SK-N-SH treated with all-trans-retinoic acid at 6 μM for 48 hours (cell line): ENCODE results near the gene MSRB3.

Experiments
- ATAC-seq: fragments of 200-7000 bp; cut with Tn5 transposase; 3 replicates; pipeline ENCODE4 v1.9.1; 2020; ENCODE audit warnings: mild to moderate bottlenecking, moderate library complexity
- BACH2 ChIP-seq: fragments of 250-450 bp; sonication (Bioruptor Pico); IDR thresholded peaks from 2 replicates; pipeline ENCODE4 v1.9.0; 2021; ENCODE audit warnings: mild to moderate bottlenecking, borderline replicate concordance
- CREB5 ChIP-seq: fragments of 250-450 bp; sonication (Bioruptor Pico); IDR thresholded peaks from 2 replicates; pipeline ENCODE4 v1.5.1; 2020; ENCODE audit warnings: low read depth, mild to moderate bottlenecking, moderate library complexity
- CSDC2 ChIP-seq: fragments of 250-450 bp; sonication (Bioruptor Pico); IDR thresholded peaks from 2 replicates; pipeline ENCODE4 v1.5.0; 2020; ENCODE audit warnings: mild to moderate bottlenecking, moderate library complexity
- CSRNP3 ChIP-seq: fragments of 250-450 bp; sonication (Bioruptor Pico); IDR thresholded peaks from 2 replicates; pipeline ENCODE4 v1.5.1; 2021; ENCODE audit warnings: mild to moderate bottlenecking, moderate library complexity
- ESRRG ChIP-seq: fragments of 250-450 bp; sonication (Bioruptor Pico); IDR thresholded peaks from 2 replicates; pipeline ENCODE4 v1.6.1; 2021; ENCODE audit warnings: mild to moderate bottlenecking
- ISL1 ChIP-seq: fragments of 250-450 bp; sonication (Bioruptor Pico); IDR thresholded peaks from 2 replicates; pipeline ENCODE4 v2.1.2; 2022; ENCODE audit warnings: mild to moderate bottlenecking, moderate library complexity
- OSR1 ChIP-seq: fragments of 250-450 bp; sonication (Bioruptor Pico); IDR thresholded peaks from 2 replicates; pipeline ENCODE4 v1.8.0; 2022; ENCODE audit warnings: moderate library complexity, mild to moderate bottlenecking, inconsistent platforms
- POU6F1 ChIP-seq: fragments of 250-450 bp; sonication (Bioruptor Pico); IDR thresholded peaks from 2 replicates; pipeline ENCODE4 v1.8.0; 2021; ENCODE audit warnings: low read depth, mild to moderate bottlenecking, moderate library complexity, borderline replicate concordance
- PPARA ChIP-seq: fragments of 250-450 bp; sonication (Bioruptor Pico); IDR thresholded peaks from 2 replicates; pipeline ENCODE4 v1.5.0; 2020; ENCODE audit warnings: mild to moderate bottlenecking, borderline replicate concordance
- RARB ChIP-seq: fragments of 250-450 bp; sonication (Bioruptor Pico); IDR thresholded peaks from 2 replicates; pipeline ENCODE4 v1.8.0; 2021; ENCODE audit warnings: mild to moderate bottlenecking, moderate library complexity
- SNAI2 ChIP-seq: fragments of 250-450 bp; sonication (Bioruptor Pico); IDR thresholded peaks from 2 replicates; pipeline ENCODE4 v1.5.0; 2020; ENCODE audit warnings: mild to moderate bottlenecking, moderate library complexity
- TOX ChIP-seq: fragments of 250-450 bp; sonication (Bioruptor Pico); IDR thresholded peaks from 2 replicates; pipeline ENCODE4 v1.8.0; 2021; ENCODE audit warnings: mild to moderate bottlenecking, moderate library complexity, borderline replicate concordance
- ZFP3 ChIP-seq: fragments of 250-450 bp; sonication (Bioruptor Pico); IDR thresholded peaks from 2 replicates; pipeline ENCODE4 v1.5.0; 2020; ENCODE audit warnings: mild to moderate bottlenecking, moderate library complexity
- ZFP30 ChIP-seq: fragments of 450-650 bp; formaldehyde crosslinking; IDR thresholded peaks from 2 replicates; pipeline ENCODE4 v1.5.0; 2022; ENCODE audit warnings: mild to moderate bottlenecking, moderate library complexity
- ZNF565 ChIP-seq: fragments of 450-650 bp; formaldehyde crosslinking; conservative IDR thresholded peaks from 2 replicates; pipeline ENCODE4 v1.5.0; 2020; ENCODE audit warnings: low read depth, mild to moderate bottlenecking, moderate library complexity
- ZNF70 ChIP-seq: fragments of 450-650 bp; formaldehyde crosslinking; IDR thresholded peaks from 2 replicates; pipeline ENCODE4 v1.5.0; 2020; ENCODE audit warnings: mild to moderate bottlenecking, moderate library complexity
- TF ChIP-seq, protein P1 (sequence below): fragments of 250-450 bp; sonication (Bioruptor Pico); IDR thresholded peaks from 2 replicates; pipeline ENCODE4 v1.5.0; 2020; ENCODE audit warnings: mild to moderate bottlenecking, moderate library complexity
- TF ChIP-seq, protein P2 (sequence below): fragments of 250-450 bp; sonication (Bioruptor Pico); IDR thresholded peaks from 2 replicates; pipeline ENCODE4 v1.8.0; 2020; ENCODE audit warnings: mild to moderate bottlenecking, moderate library complexity, borderline replicate concordance

The MSRB3 gene

GRCh38 chr12:65420941-65421340 lies 142.5 kb downstream of the MSRB3 start (continued):
- TF ChIP-seq, protein P1, sequence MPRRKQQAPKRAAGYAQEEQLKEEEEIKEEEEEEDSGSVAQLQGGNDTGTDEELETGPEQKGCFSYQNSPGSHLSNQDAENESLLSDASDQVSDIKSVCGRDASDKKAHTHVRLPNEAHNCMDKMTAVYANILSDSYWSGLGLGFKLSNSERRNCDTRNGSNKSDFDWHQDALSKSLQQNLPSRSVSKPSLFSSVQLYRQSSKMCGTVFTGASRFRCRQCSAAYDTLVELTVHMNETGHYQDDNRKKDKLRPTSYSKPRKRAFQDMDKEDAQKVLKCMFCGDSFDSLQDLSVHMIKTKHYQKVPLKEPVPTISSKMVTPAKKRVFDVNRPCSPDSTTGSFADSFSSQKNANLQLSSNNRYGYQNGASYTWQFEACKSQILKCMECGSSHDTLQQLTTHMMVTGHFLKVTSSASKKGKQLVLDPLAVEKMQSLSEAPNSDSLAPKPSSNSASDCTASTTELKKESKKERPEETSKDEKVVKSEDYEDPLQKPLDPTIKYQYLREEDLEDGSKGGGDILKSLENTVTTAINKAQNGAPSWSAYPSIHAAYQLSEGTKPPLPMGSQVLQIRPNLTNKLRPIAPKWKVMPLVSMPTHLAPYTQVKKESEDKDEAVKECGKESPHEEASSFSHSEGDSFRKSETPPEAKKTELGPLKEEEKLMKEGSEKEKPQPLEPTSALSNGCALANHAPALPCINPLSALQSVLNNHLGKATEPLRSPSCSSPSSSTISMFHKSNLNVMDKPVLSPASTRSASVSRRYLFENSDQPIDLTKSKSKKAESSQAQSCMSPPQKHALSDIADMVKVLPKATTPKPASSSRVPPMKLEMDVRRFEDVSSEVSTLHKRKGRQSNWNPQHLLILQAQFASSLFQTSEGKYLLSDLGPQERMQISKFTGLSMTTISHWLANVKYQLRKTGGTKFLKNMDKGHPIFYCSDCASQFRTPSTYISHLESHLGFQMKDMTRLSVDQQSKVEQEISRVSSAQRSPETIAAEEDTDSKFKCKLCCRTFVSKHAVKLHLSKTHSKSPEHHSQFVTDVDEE: no peak
- TF ChIP-seq PPARA (CRISPR knock-in tag) (no peak), OSR1 (CRISPR knock-in tag) (no peak), SNAI2 (CRISPR knock-in tag) (no peak), CSRNP3 (CRISPR knock-in tag) (no peak)

DNA sequence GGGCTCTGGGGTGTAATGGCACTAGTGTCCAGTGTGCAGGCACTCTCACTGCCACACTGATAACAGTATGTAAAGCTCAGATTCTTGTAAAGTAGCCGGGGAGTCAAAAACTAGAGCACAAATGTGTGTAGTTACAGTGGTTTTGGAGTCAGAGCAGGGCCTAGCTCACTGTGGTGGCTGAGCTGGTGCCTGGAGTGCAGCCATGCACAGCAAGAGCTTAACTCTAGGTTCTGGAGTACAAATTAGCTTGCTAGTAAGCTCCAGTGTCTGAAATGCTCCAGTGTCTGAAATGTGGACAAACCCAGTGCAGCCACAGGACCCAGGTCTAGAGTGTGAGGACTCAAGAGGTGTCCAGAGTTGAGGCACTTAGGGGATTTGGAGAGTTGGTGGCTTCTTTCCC lies 149.2 kb downstream of the MSRB3 start:
- no peak for TF ChIP-seq ESRRG (CRISPR knock-in tag)
- TF ChIP-seq OSR1 (CRISPR knock-in tag): no peak
- no peak for TF ChIP-seq ISL1 (CRISPR knock-in tag)
- TF ChIP-seq, protein P2, sequence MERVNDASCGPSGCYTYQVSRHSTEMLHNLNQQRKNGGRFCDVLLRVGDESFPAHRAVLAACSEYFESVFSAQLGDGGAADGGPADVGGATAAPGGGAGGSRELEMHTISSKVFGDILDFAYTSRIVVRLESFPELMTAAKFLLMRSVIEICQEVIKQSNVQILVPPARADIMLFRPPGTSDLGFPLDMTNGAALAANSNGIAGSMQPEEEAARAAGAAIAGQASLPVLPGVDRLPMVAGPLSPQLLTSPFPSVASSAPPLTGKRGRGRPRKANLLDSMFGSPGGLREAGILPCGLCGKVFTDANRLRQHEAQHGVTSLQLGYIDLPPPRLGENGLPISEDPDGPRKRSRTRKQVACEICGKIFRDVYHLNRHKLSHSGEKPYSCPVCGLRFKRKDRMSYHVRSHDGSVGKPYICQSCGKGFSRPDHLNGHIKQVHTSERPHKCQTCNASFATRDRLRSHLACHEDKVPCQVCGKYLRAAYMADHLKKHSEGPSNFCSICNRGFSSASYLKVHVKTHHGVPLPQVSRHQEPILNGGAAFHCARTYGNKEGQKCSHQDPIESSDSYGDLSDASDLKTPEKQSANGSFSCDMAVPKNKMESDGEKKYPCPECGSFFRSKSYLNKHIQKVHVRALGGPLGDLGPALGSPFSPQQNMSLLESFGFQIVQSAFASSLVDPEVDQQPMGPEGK (CRISPR knock-in tag): no peak
- TF ChIP-seq RARB: no peak
- TF ChIP-seq CREB5 (CRISPR knock-in tag): no peak
- TF ChIP-seq ZFP30: no peak
- no peak for TF ChIP-seq ZFP3 (CRISPR knock-in tag)
- no peak for TF ChIP-seq BACH2 (CRISPR knock-in tag)
- no peak for TF ChIP-seq CSRNP3 (CRISPR knock-in tag)
- TF ChIP-seq POU6F1 (CRISPR knock-in tag): no peak
- no peak for TF ChIP-seq ZNF70 (CRISPR knock-in tag)
- no peak for TF ChIP-seq CSDC2 (CRISPR knock-in tag)
- TF ChIP-seq, protein P1: no peak

GRCh38 chr12:65430006-65430405 lies 151.5 kb downstream of the MSRB3 start:
- no peak for ATAC-seq
- TF ChIP-seq SNAI2 (CRISPR knock-in tag) (no peak), ZNF70 (CRISPR knock-in tag) (no peak), ZFP30 (no peak), TOX (CRISPR knock-in tag) (no peak), ISL1 (CRISPR knock-in tag) (no peak), ZNF565 (CRISPR knock-in tag) (no peak), BACH2 (CRISPR knock-in tag) (no peak), CSRNP3 (CRISPR knock-in tag) (no peak), PPARA (CRISPR knock-in tag) (no peak)
- TF ChIP-seq, protein P1: no peak

More for the DNA sequence above, 149.2 kb downstream of the MSRB3 start:
- no peak for ATAC-seq
